Trophoblast cell (in vitro differentiated cells and primary cell): ENCODE results near the gene HIVEP3.

ENCODE experiments used
- DNase-seq, 2 donors: peaks; one replicate each; pipeline ENCODE4 v3.0.0-alpha.2; 2016
- H2AFZ ChIP-seq: 2 replicates; pipeline ENCODE4 v1.6.1; 2013; ENCODE audit warnings: low read length, moderate library complexity, mild to moderate bottlenecking; ENCODE audit not compliant: insufficient read depth, poor library complexity
- H2AK5ac ChIP-seq: 2 replicates; pipeline ENCODE4 v1.6.1; 2013; ENCODE audit warnings: mild to moderate bottlenecking, low read length
- H2BK120ac ChIP-seq: 2 replicates; pipeline ENCODE4 v1.6.1; 2013; ENCODE audit warnings: low read length, mild to moderate bottlenecking, moderate library complexity; ENCODE audit not compliant: insufficient read depth, poor library complexity
- H2BK12ac ChIP-seq: 2 replicates; pipeline ENCODE4 v1.6.1; 2013; ENCODE audit warnings: mild to moderate bottlenecking, low read length, moderate library complexity
- H2BK5ac ChIP-seq: 2 replicates; pipeline ENCODE4 v1.6.1; 2013; ENCODE audit warnings: low read length, low read depth, moderate library complexity, mild to moderate bottlenecking; ENCODE audit not compliant: poor library complexity
- H3K14ac ChIP-seq: 2 replicates; pipeline ENCODE4 v1.6.1; 2013; ENCODE audit warnings: mild to moderate bottlenecking, low read length
- H3K18ac ChIP-seq: 2 replicates; pipeline ENCODE4 v1.6.1; 2013; ENCODE audit warnings: mild to moderate bottlenecking, low read length
- H3K23ac ChIP-seq: 2 replicates; pipeline ENCODE4 v1.6.1; 2013; ENCODE audit warnings: low read length
- H3K27ac ChIP-seq: 2 replicates; pipeline ENCODE4 v1.5.1; 2013; ENCODE audit warnings: low read depth, mild to moderate bottlenecking, inconsistent platforms, low read length, moderate library complexity
- H3K27me3 ChIP-seq: 2 replicates; pipeline ENCODE4 v1.6.1; 2013; ENCODE audit warnings: inconsistent platforms, mild to moderate bottlenecking, low read length, moderate library complexity; ENCODE audit not compliant: insufficient read depth
- H3K36me3 ChIP-seq, 2 experiments: 1 replicate in 1 of 2; 2 replicates in 1 of 2; pipeline ENCODE4 v1.6.1; 2013; ENCODE audit warnings: low read length in 2 of 2, mild to moderate bottlenecking in 2 of 2, moderate library complexity in 1 of 2; ENCODE audit not compliant: insufficient read depth in 2 of 2, control insufficient read depth in 1 of 2
- H3K4ac ChIP-seq: 2 replicates; pipeline ENCODE4 v1.6.1; 2013; ENCODE audit warnings: low read depth, mild to moderate bottlenecking, low read length, moderate library complexity
- H3K4me1 ChIP-seq, 2 experiments: 1 replicate in 1 of 2; 2 replicates in 1 of 2; pipeline ENCODE4 v1.6.1; 2013; ENCODE audit warnings: low read length in 2 of 2, mild to moderate bottlenecking in 2 of 2, moderate library complexity in 1 of 2; ENCODE audit not compliant: insufficient read depth in 2 of 2, control insufficient read depth in 1 of 2
- H3K4me2 ChIP-seq: 2 replicates; pipeline ENCODE4 v1.6.1; 2013; ENCODE audit warnings: inconsistent platforms, mild to moderate bottlenecking, low read length, moderate library complexity
- H3K4me3 ChIP-seq: 2 replicates; pipeline ENCODE4 v1.5.1; 2013; ENCODE audit warnings: mild to moderate bottlenecking, low read depth, low read length, inconsistent platforms
- H3K79me1 ChIP-seq: one replicate; pipeline ENCODE4 v1.6.1; 2013; ENCODE audit warnings: low read length
- H3K79me2 ChIP-seq: 2 replicates; pipeline ENCODE4 v1.6.1; 2013; ENCODE audit warnings: low read length, mild to moderate bottlenecking; ENCODE audit not compliant: control insufficient read depth, insufficient read depth, poor library complexity
- H3K9ac ChIP-seq: 2 replicates; pipeline ENCODE4 v1.6.1; 2013; ENCODE audit warnings: mild to moderate bottlenecking, low read length
- H3K9me3 ChIP-seq: 2 replicates; pipeline ENCODE4 v1.6.1; 2013; ENCODE audit warnings: low read depth, mild to moderate bottlenecking, control low read depth, inconsistent platforms, low read length; ENCODE audit not compliant: insufficient read depth
- H4K12ac ChIP-seq: 2 replicates; pipeline ENCODE4 v1.6.1; 2013; ENCODE audit warnings: low read depth, mild to moderate bottlenecking, low read length, moderate library complexity
- H4K8ac ChIP-seq: 2 replicates; pipeline ENCODE4 v1.6.1; 2013; ENCODE audit warnings: low read depth, mild to moderate bottlenecking, low read length, moderate library complexity
- H4K91ac ChIP-seq: one replicate; pipeline ENCODE4 v1.6.1; 2013; ENCODE audit warnings: low read depth, mild to moderate bottlenecking, low read length, moderate library complexity
- WGBS: extraction: QIAGEN DNeasy Blood & Tissue Kit; methylation state at CpG from one replicate; pipeline ENCODE4 v1.1.7; 2013; ENCODE audit warnings: missing lambda C conversion rate; ENCODE audit not compliant: insufficient read length, insufficient coverage; ENCODE audit errors: extremely low coverage; 5-methylcytosine and 5-hydroxymethylcytosine counted together

HIVEP3 gene

GRCh38 chr1:41497461-41498030 is 421.2 kb downstream of the HIVEP3 start:
- Histone ChIP-seq H4K12ac (no peak overlapping the region), H3K79me2 (peaks cover 5% of the 10 kb centered on the region), H3K18ac (peak overlapping the region; percentile 19), H3K79me1 (peaks cover 26% of the 10 kb centered on the region), H3K36me3 (no peaks in the 10 kb centered on the region), H3K27me3 (no peaks in the 10 kb centered on the region), H2AK5ac (peak overlapping the region; percentile 93), H3K27ac (no peak overlapping the region), H2BK12ac (peak overlapping the region; percentile 95), H2BK5ac (no peak overlapping the region), H3K4me3 (no peak overlapping the region), H3K9ac (no peak overlapping the region), H4K91ac (peak overlapping the region; percentile 99), H2BK120ac (peak overlapping the region; percentile 99), H3K9me3 (no peaks in the 10 kb centered on the region), H3K14ac (peak overlapping the region; percentile 95), H2AFZ (no peak overlapping the region), H3K4me1 (peaks cover 46 to 47% of the 10 kb centered on the region in 2 experiments), H3K23ac (no peak overlapping the region), H4K8ac (peak overlapping the region; percentile 91), H3K4ac (peak overlapping the region; percentile 78), H3K4me2 (no peak overlapping the region)
- no peak for DNase-seq
- no CpG with 5 or more reads among the region's 7 CpGs for WGBS

DNA sequence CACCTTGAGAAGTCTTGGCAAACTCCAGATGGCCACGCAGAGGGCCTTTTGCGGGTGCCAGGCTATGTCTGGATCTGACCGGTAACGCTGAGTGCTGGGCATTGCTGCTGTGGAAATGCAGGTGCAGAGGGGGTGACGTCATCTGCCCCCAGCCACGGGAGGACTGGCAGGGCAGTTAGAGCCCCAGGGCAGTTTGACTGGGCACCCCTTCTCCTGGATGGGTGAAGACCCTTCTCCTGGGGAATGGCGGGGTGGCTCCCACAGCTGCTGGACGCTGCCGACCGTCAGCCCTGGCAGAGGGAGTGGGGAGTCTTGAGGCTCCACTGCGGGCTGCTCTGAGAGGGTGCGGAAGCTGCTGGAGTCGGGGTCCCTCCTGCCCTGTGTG is 421.7 kb downstream of the HIVEP3 start:
- H3K14ac ChIP-seq = peak overlapping the region; percentile 95
- peaks cover 26% of the 10 kb centered on the region for H3K79me1 ChIP-seq
- peak overlapping the region; percentile 78 for H3K4ac ChIP-seq
- no peak overlapping the region for H2AFZ ChIP-seq
- H2AK5ac ChIP-seq = peak overlapping the region; percentile 93
- H2BK5ac ChIP-seq = peak overlapping the region; percentile 91
- H3K9me3 ChIP-seq = no peaks in the 10 kb centered on the region
- H3K4me1 ChIP-seq = peaks cover 46 to 47% of the 10 kb centered on the region in 2 experiments
- peak overlapping the region; percentile 99 for H2BK120ac ChIP-seq
- no peak for DNase-seq
- H3K79me2 ChIP-seq = peaks cover 5% of the 10 kb centered on the region
- H3K36me3 ChIP-seq = no peaks in the 10 kb centered on the region
- peak overlapping the region; percentile 99 for H4K91ac ChIP-seq
- no CpG with 5 or more reads among the region's 13 CpGs for WGBS
- no peak overlapping the region for H3K4me3 ChIP-seq
- no peak overlapping the region for H3K9ac ChIP-seq
- H2BK12ac ChIP-seq = peak overlapping the region; percentile 95
- peak overlapping the region; percentile 91 for H4K8ac ChIP-seq
- H3K23ac ChIP-seq = no peak overlapping the region
- peak overlapping the region; percentile 95 for H3K18ac ChIP-seq
- no peak overlapping the region for H3K4me2 ChIP-seq
- H4K12ac ChIP-seq = peak overlapping the region; percentile 82
- no peaks in the 10 kb centered on the region for H3K27me3 ChIP-seq
- H3K27ac ChIP-seq = no peak overlapping the region

- peak overlapping the region; percentile 69 for H2AFZ ChIP-seq
- H2BK12ac ChIP-seq = peak overlapping the region; percentile 95
- peak overlapping the region; percentile 91 for H2BK5ac ChIP-seq
- H3K4ac ChIP-seq = peak overlapping the region; percentile 78
- peaks cover 26% of the 10 kb centered on the region for H3K79me1 ChIP-seq
- peak overlapping the region; percentile 82 for H4K12ac ChIP-seq
- peak overlapping the region; percentile 99 for H2BK120ac ChIP-seq
- H2AK5ac ChIP-seq = peak overlapping the region; percentile 93
- H4K91ac ChIP-seq = peak overlapping the region; percentile 99
- H3K18ac ChIP-seq = peak overlapping the region; percentile 95
- peak overlapping the region; percentile 91 for H4K8ac ChIP-seq
- no peak overlapping the region for H3K23ac ChIP-seq
- peak overlapping the region; percentile 61 for H3K27ac ChIP-seq
- peaks cover 5% of the 10 kb centered on the region for H3K79me2 ChIP-seq
- H3K9me3 ChIP-seq = peaks cover 2% of the 10 kb centered on the region
- H3K14ac ChIP-seq = peak overlapping the region; percentile 95
- peak overlapping the region; percentile 45 for H3K4me2 ChIP-seq
- peak overlapping the region; percentile 32 for H3K9ac ChIP-seq
- H3K27me3 ChIP-seq = no peaks in the 10 kb centered on the region
- peaks cover 46 to 47% of the 10 kb centered on the region in 2 experiments for H3K4me1 ChIP-seq
- DNase-seq = peak; percentile 75 to 94
- no CpG with 5 or more reads among the region's 74 CpGs for WGBS
- no peaks in the 10 kb centered on the region for H3K36me3 ChIP-seq
- H3K4me3 ChIP-seq = no peak overlapping the region
Measured at GRCh38 chr1:41496080-41497055, 422.4 kb downstream of the HIVEP3 start.

- Histone ChIP-seq H3K14ac (peak overlapping the region; percentile 10), H2BK5ac (peak overlapping the region; percentile 0), H3K9ac (no peak overlapping the region), H3K27me3 (no peaks in the 10 kb centered on the region), H3K4me2 (peak overlapping the region; percentile 34), H3K18ac (no peak overlapping the region), H4K91ac (peak overlapping the region; percentile 90), H3K79me1 (peaks cover 26% of the 10 kb centered on the region), H2BK120ac (peak overlapping the region; percentile 49), H3K4me1 (peaks cover 37 to 42% of the 10 kb centered on the region in 2 experiments), H3K9me3 (peaks cover 2% of the 10 kb centered on the region), H3K79me2 (peaks cover 5% of the 10 kb centered on the region), H2BK12ac (peak overlapping the region; percentile 70), H3K4me3 (no peak overlapping the region), H3K23ac (no peak overlapping the region), H4K8ac (no peak overlapping the region), H3K27ac (no peak overlapping the region), H3K36me3 (no peaks in the 10 kb centered on the region), H2AK5ac (peak overlapping the region; percentile 55), H3K4ac (no peak overlapping the region), H2AFZ (peak overlapping the region; percentile 8), H4K12ac (no peak overlapping the region)
- DNase-seq = no peak
- no CpG with 5 or more reads among the region's 19 CpGs for WGBS
Measured at GRCh38 chr1:41495210-41495948, 423.3 kb downstream of the HIVEP3 start.
